ENCODE results near the gene RAPGEF5.

The RAPGEF5 gene

DNA sequence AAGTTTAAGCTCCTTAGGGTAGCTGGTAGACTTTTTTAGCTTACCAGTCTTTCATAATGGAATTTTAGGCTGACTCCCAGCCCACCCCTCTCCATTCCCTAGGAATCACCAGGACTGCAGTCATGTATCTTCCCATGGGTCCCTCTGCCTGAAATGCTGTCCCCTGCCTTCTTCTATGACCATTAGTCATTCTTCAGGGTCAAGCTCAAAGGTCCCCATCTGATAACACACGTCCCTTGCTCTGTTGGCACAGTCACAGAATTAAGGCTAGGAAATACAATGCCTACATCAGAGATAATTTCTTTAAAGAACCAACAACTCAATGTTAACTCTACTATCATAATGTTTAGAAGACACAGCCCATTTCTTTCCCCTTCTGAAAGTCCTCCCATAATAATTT is 140.6 kb downstream of the RAPGEF5 start:
- DNase-seq: no peak

DNA sequence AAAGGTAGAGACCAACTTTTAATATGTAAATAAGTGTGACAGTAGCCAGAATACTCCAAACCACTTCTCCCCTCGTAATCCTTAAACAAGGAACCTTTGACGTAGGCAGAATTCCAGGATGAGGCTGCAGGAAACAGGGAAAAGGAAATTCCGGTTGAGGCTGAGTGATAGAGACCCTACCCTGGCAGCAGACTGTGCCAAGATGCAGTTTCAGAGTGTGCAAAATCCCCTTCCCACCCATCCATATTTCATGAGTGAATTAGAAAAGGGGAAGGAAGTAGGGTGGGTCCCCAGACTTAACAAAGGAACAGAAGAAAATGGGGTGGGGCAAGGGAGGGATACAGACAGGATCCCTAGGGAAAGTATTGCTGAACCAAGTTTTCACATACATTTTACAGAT is 143.0 kb downstream of the RAPGEF5 start:
- no peak for DNase-seq

DNA sequence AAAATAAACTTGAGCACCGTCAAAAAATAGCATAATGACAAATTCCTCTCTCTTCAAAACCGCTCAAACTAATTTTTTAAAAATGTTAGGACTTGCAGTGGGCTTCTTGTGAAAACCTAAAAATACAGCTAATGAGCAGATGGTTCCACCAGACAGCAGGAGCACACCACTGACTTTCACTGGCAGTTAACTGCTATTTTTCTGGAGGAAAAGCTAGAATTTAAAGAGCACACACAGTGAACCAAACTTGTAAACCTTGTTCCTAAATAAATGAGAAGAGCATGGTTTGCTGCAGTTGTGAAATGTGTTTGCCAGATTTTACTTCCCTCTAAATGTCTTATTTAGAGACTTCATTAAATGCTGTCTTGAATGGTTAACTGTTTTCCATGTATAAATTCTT is 143.9 kb downstream of the RAPGEF5 start:
- DNase-seq: no peak

- DNase-seq: no peak
Observed at GRCh38 chr7:22210967-22211366, 146.0 kb downstream of the RAPGEF5 start.

GRCh38 chr7:22210355-22210754 is 146.6 kb downstream of the RAPGEF5 start:
- no peak for DNase-seq

- no peak for DNase-seq
Observed at GRCh38 chr7:22208799-22209198, 148.2 kb downstream of the RAPGEF5 start.

- no peak for DNase-seq
Observed at GRCh38 chr7:22207724-22208225, 149.2 kb downstream of the RAPGEF5 start.

- DNase-seq: no peak
Observed at GRCh38 chr7:22205631-22206030, 151.3 kb downstream of the RAPGEF5 start.

DNA sequence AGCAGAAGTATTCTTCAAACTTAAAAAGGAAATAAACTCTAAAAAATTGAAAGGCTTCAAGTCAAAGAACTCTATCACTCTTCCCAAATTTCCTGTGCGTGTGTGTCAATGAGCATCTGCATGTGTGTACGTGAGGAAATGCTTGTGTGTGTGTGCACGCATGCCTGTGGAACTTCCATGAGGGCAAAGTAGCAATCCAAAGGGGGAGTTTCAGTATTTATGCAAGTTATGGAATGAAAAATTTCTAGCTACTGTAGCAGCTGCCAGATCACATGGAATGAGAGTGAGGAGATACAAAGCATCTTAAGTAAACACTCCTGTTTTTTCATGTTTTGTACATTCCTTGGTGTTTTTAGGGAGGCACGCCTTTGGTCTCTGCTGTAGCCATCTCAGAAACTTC is 152.6 kb downstream of the RAPGEF5 start:
- no peak for DNase-seq

GRCh38 chr7:22202141-22202540 is 154.8 kb downstream of the RAPGEF5 start:
- DNase-seq: no peak

GRCh38 chr7:22201186-22201880 is 155.6 kb downstream of the RAPGEF5 start:
- DNase-seq: no peak

DNA sequence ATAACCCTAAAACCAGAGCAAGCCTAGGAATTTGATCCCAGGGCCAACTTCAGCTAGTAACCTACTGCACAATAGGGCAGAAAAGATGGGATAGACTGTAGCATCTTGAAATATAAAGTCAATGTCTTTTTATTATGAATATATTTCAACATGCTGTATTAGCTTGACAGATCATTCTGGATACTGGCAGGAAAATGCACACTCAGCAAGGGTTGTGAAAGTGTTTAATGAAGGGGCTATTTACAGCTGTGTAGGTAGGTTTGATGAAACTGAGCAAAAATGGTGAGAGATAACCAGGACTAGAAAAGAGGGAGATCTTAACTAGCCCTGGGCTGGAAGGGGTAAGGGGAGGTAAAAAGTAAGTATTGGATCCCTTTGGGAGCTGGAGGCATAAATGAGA is 156.2 kb downstream of the RAPGEF5 start:
- no peak for DNase-seq

DNA sequence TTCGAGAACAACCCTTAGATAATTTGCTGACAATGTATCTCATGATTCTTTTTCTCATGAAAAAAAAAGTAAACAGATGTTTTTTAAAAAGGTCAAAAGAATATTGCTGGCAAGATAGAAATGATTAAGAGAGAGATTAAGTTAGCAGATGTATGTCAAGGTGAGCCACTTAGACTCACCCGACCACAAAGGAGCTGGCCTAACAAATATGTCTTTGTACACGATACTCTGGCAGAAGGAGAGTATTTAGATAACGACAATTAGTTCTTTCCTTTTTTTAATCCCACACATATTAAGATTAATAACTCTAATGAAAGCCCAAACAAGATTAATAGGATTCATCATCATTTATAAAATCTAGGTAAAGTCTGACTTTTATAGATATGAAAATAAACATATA is 156.7 kb downstream of the RAPGEF5 start:
- DNase-seq: no peak

- no peak for DNase-seq
Observed at GRCh38 chr7:22197376-22197775, 159.6 kb downstream of the RAPGEF5 start.

- DNase-seq: no peak
Observed at GRCh38 chr7:22196429-22196828, 160.5 kb downstream of the RAPGEF5 start.

DNA sequence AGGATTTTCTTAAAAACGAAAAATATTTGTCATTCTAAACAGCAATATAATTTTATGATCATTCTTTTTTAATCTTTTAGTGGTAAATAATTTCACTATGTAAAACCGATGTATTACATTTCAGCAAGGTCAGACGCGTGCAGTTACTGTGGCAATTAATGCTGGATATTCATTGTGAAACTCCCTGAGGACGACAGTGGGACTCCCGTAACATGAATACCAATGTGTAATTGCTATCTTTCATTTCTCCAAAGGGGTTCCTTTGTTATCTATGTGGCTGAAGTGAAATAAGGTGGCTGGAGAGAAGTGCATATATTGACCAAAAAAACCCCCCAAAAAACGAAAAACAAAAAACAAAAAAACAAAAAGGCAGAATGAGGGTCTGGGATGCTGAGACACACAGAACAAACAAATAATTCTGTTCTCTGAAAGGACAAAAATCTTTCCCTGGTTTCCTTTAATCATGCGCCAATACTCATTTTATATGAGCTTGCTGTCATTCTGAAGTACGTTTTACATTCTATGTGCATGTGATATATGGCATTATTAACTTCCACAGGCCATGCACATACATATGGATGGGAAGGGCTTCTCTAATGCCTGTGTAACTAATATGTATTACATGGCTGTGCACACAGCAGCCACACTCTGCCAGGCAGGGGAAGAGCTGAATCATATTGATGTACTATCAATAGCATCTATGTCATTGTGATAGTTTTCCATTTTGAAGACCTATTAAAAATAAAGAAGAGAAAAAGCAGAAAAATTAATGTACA is 161.4 kb downstream of the RAPGEF5 start:
- DNase-seq: no peak

DNA sequence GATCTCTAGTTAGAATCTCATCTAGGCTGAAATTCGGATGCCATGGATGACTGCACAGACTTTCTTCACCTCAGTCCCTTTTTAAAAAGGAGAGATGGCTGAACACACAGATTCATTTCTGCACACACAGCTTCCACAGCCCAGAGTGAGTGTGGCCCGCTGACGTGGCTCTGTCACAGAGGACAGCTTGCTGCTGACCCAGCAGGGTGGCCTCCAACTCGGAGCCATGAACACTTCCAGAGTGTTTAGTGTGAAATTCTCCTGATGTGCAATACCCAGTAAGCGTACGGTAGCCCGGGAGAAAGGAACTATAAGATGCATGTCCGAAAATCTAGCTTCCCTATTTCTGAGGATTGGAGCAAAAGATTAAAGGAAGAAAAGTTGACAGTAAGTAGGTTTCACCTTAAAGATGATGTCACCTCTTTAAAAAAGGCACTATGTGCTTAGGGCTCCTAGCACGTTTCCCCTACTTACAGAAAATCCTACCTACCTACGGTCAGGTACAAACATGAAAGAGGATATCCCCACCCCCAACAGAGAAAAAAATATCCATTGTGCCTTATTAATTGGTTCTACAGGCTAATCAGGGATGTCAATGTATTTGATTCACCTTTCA is 162.2 kb downstream of the RAPGEF5 start:
- no peak for DNase-seq

DNA sequence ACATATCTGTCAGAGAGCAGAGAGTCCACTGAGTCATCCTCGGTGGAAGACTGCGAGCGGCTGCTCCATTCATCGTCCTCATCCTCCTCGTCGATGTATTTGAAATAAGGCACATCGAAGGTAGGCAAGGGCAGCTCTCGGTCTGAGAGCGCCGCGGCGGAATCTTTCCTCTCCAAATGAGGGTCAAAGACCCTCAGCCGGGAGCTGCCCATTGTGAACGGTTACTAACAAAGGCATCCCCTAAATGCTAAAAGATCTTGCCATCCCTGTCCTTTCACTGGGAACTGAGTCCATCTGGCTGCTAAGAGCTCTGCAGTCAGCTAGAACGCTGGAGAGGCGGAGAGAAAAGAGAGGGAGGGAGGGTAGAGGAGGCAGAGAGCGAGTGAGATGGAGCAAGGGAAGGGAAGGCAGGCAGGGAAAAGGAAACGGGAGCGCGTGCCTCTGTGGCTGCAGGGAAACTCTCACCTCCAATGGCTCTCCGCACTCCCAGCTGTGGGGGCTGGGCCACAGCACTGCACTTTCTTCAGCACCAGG is 163.4 kb downstream of the RAPGEF5 start:
- DNase-seq: peak; percentile 76

DNA sequence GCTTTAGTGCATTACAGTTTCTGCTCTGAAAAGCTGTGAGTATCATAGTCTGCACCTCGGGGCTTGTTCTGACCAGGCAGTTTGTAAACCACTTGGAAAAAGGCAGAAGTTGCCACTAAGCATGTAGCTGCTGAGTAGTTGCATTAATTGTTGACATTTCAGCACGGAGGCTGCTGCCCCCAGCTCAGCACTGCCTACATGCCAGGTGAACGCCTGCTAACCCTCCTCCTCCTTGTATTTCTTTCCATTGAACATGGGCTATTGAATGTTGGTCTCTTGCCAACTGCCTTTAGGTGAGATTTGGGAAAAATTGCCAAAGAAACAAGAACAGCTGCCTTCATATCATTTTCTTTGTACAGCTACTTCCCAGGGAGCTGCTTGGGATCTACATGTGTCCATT is 164.2 kb downstream of the RAPGEF5 start:
- peak; percentile 63 for DNase-seq

GRCh38 chr7:22190736-22191135 is 166.2 kb downstream of the RAPGEF5 start:
- DNase-seq: no peak

GRCh38 chr7:22189741-22190140 is 167.2 kb downstream of the RAPGEF5 start:
- DNase-seq: no peak

GRCh38 chr7:22189230-22189629 is 167.7 kb downstream of the RAPGEF5 start:
- DNase-seq: no peak

DNA sequence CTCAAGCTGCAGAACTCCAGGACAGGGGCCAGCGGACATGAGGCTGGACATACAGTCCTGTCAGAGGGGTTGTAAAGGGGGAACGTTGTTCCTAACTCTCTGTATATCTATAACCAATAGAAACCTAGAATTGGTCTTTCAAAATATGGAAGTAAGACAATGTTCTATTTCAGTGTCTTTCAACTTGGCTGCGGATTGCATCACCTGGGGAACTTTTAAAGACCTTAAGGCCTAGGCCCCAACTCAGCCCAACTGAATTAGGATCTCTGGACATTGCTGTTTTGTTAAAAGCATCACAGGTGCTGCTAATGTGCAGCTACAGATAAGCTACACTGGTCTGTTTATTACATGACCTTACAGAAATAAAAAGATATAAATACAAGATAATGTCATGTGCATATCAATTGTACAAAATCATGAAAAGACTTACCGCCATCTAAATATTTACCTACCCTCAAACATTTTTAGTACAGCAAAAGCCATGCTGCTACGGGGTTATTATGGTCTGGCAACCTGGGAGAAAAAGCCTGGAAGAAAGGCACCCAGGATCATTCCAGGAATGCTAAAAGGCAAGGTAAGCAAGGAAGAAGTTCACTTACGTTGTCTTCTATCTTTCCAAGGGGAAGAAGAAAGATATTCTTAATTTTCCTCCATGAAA is 169.1 kb downstream of the RAPGEF5 start:
- no peak for DNase-seq

Measured in NCI-H1105 (cell line).